ENCODE results near the gene MTSS2.
A peak's percentile ranks its signal among the peaks of the same experiment; 100 is the strongest.

The MTSS2 gene

GRCh38 chr16:70714581-70715054 lies 28.8 kb upstream of the MTSS2 start:
- peak; percentile 37 for DNase-seq

DNA sequence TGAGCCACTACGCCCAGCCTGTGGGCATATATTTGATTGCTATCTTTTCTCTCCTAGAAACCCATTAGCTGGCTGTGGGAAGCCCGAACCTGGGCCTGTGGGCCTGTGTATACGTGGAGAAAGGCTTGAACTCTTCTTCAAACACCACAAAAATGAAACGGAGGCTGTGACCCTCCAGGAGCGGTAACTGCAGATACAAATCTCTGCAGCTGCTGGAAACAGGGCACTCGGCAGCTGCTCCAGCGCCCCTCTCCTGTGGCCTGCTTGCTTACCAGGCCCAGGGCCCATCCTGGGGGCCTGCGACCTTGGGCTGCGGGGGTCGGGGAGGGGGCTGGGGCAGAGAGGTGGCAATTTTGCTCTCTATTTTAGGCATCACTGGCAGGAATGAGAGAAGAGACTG lies 28.0 kb upstream of the MTSS2 start:
- no peak for DNase-seq

GRCh38 chr16:70713342-70713741 lies 27.5 kb upstream of the MTSS2 start:
- DNase-seq: no peak

DNA sequence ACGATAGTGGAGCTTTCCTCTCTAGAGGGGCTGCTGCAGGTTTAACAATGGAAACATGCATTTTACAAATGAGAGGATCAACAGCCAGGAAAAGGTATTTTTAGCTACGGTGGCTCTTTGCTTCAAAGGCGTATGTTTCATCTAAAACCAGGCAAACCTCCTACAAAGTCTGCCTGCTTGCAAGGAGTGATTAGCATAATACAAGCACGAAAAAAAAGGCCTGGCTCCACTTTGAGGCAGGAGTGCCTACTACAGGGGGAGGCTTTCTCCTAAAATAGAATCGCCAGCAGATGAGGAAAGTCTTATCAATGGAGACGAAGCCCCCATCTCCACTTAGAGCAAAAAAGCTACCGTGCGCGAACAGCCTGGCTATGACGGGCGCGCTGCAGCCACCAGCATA lies 27.1 kb upstream of the MTSS2 start:
- DNase-seq: no peak

DNA sequence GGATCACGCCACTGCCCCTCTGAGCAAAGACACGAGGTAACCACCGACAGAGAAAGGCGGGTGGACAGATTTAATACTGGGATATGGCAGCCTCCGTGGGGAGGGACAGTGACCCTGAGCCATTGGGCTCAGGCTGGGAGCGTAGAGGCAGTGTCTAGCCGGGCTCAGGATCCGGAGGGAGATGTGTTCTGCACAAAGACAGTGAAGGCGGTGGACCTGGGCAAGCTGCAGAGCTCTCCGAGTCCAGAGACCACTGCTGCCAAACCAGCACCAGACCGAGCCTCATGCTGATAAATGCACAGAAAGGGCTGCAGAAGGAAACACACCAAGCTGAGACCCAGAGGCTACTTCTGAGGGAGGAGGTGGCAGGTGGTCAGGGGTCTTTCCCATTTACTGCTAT lies 26.5 kb upstream of the MTSS2 start:
- no peak for DNase-seq

DNA sequence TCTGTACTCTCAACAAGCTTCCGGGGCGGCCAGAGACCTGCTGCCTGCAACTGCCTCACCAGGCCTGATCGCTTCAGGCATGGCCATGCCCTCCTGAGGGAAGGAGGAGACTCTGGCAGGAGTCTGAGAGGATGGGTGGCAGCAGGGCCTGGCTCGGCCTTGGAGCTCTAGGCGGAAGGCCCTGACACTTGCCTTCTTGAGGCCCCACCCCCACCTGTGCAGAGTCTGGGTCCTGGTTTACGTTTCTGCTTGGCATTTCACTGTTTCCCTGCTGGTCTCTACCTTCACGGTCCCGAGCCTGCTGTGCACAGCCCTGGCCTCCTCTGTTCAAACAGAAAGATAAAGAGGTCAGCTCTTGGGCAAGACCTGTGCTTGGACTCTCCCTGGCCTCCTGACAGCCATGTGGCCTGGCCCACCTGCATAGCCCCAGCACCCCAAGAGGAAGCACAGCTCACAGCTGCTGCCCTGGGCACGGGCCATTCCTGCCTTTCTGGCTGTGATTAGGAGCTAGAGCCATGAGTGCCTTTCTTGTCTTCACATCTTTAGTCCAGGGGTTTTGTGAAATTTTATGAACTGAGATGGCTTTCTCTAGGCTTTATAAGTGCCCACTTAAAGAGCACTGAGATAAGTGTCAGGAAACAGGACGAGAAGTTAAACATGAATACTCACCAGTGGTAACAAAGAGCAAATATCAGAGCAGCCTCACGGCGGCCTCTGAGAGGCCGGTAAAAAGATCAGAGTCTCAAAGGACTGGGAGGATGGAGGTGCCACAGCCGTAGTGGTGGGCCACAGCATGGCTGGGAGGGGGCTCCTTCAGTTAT lies 25.6 kb upstream of the MTSS2 start:
- no peak for DNase-seq

DNA sequence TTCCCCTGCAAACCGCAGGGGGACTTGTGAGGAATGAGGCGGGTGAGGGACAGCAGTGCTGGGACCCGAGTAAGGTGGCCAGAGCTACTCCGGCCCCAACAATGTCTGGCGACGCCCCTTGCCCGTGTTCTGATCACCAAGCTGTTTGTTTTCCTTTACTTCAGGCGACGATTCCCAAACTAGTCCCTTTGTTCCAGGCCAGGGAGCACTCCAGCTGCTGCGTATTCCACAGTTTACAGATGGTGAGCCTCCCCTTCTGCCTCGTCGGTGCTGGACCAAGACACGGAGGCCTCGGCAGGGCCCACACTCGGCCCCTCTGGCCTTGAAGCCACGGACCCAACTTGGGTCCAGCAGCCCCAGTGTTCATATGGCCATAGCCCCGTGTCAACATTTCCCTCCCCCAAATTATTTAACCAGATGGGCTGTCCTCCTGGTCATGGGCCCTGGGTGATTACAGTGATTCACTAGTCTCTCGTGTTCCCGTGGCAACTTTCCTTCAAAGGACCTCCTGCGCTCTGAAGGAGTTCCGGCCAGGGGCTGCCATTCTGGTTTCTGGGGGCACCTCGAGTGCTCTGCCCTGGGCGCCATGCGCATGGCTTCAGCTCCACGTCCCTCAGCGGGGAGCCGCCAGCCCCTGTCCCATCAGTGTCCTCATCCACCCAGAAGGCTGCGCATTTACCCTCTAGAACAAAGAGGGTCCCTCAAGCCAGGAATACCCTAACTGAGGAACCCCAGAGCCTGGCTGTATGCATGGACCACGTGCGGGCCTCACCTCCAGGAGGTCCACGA lies 24.8 kb upstream of the MTSS2 start:
- peak; percentile 44 for DNase-seq

DNA sequence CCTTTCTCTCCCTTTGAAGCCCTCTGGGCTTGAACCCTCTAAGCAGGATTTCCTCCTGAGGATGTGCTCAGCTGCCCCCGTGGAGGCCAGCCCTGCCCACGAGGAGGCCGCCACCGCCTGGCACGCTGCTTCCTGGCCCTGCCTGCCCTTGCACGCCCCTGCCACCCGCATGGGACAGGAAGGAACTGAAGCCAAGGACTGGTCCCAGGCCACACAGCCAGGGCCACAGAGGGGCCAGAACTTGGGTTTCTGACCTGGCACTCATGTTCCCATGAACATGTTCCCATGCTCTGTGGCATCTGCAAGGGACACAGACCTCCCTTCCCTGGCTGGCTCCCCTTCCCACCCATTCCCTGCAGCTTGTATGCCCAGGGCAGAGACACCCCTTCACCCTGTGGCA lies 24.1 kb upstream of the MTSS2 start:
- DNase-seq: no peak

- no peak for DNase-seq
Measured at GRCh38 chr16:70709457-70709856, 23.6 kb upstream of the MTSS2 start.

DNA sequence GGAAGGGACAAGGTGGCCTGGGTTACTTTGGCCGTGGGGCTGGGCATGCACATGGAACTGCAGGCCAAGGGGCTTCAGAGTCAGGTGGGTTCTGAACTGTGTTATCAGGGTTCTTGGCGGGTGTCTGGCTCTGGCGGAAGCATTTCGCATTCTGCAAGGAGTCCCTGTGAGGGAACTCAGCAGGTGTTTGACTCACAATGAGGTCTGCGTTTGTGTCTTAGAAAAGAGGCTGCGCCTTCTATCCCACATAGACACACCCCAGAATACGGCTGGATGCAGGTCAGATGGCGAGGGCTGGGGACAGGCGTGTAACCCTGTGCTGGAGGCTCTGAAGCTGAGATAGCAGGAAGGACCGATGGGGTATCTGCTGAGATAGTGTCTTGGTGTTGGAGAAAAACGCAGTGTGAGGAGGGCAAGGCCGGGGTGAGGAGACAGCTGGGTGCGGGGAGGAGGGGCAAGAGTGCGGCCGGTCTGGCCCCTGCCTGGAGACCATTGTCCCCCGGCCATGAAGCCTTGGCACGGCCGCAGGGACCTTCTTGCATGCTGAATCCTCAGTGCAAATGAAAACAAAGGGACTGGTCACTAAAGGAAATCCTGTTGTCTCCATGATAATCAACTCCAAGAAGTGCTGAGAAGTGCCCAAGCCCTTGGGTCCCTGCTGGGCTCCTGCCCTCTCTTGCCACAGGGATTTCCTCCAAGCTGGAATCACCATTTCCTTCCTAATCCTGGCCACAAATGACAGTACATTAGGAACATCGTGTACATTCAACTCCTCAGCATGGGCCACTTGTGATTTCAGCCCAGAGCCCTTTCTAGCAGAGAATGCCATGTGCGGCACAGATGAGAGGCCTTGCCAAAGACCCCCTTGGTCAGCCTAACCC lies 22.8 kb upstream of the MTSS2 start:
- DNase-seq: no peak

GRCh38 chr16:70706948-70707465 lies 21.2 kb upstream of the MTSS2 start:
- peak; percentile 62 for DNase-seq

- DNase-seq: no peak
Measured at GRCh38 chr16:70705056-70705455, 19.2 kb upstream of the MTSS2 start.

- no peak for DNase-seq
Measured at GRCh38 chr16:70704586-70704985, 18.7 kb upstream of the MTSS2 start.

- no peak for DNase-seq
Measured at GRCh38 chr16:70703835-70704381, 18.1 kb upstream of the MTSS2 start.

DNA sequence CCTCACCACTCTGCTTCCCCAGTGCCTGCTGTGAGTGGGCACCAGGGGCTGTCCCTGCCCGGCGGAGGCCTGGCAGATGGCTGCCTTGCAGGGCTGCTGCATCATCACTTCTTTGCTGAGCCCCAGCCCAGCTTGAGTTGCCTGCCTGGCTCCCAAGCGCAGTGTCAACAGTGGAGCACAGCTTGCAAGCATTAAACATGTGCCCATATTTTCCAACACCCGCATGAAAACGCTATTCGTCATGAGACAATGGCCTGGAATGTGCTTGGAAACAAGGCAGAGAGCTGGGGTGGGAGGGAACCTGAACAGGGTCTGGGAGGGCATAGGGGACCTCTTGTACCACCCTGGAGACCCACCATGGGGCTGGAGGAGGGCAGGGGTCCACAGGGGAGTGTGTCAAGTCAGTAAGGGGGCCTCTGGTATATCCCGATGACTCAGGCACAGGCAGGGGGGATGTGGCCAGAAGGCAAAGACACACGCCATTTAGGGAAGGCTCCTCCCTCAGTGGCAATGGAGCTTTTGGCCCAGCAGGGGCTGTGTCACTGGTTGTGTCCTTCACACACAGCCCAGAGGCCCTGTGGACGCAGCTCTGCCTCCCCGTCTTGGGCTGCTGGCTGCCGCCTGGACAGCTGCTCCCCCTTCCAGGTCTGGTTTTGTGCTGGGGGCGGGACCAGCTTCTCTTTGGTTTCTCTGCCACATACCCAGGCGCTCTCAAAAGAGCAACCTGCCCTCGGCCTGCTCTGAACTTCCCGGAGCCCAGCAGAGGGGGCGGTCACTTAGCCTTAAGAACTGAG lies 17.4 kb upstream of the MTSS2 start:
- peak; percentile 79 for DNase-seq

- no peak for DNase-seq
Measured at GRCh38 chr16:70702624-70703023, 16.8 kb upstream of the MTSS2 start.

GRCh38 chr16:70701998-70702397 lies 16.1 kb upstream of the MTSS2 start:
- DNase-seq: no peak

GRCh38 chr16:70701596-70701995 lies 15.7 kb upstream of the MTSS2 start:
- DNase-seq: no peak

GRCh38 chr16:70701036-70701435 lies 15.2 kb upstream of the MTSS2 start:
- DNase-seq: peak; percentile 32

DNA sequence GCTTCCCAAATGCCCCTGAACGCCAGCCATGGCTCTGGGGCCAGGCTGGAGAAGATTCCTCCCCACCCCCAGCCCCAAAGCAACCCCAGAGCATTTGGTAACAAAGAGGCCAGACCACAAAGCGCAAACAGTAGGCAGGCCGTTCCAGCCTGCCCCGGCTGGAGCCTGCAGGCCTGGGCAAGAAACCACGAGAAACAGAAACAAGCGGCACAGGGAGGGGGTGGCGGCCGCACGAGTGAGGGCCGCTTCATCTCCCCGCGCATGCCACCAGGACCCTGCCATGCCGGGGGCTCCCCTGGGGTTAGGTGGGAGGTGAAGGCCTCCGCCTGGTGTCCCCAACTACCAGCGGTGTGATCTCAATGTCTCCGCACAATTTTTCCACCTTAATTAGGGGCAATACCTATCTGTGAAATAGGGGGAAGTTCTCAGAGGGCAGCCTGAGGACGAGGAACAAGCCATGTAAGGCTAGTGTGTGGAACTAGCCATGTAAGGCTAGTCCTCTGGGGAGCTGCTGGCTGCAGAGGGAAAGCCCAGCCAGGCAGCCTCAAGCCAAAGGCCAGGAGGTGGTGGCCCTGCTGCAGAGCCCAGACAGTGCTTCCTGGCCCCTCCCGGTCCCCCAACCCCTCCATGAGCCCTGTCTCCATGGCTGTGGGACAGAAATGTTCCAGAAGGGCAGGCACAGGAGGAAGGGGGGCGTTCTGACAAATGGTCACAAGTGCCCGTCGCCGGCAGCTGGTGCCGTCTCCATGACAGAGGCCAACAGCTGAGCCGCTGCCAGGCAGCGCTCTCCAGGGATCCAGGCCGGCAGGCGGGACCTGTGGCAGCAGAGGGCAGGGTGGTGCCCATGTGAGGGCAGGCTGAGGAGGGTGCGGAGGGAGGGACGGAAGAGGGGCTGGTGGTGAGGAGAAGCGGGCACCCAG lies 14.5 kb upstream of the MTSS2 start:
- DNase-seq: peak; percentile 45

DNA sequence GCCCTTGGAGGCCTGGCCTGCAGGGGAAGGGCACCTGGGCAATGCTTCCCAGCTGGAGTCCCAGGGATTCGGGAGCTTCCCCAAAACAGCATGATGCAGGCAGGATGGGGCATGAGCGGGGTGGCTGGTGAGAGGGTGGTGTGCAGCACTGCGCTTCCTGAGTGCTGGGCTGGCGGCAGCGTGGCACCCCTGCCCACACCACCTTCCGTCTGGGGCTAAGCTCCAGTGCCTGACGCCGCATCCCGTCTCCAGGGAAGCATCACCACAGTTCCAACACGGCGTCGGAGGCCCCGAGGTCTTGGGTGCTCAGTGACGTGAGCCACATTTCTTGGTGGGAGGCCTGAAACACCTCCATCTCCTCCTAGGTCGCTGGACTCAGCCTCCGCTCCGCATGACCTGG lies 13.8 kb upstream of the MTSS2 start:
- no peak for DNase-seq
